Astrocyte (in vitro differentiated cells and primary cell): ENCODE measurements around the gene STON1. TPM values are rescaled to one million over a fixed set of nuclear protein-coding genes. Genes with fewer than 3 reads are reported as not detected.

Experiments
- DNase-seq: peaks from one replicate; pipeline ENCODE4 v3.0.0-alpha.2; 2010; ENCODE audit warnings: low read depth
- FAIRE-seq: peaks from 2 replicates; lab custom pipeline; 2011; peaks lifted over from hg19 to GRCh38; lab: Jason Lieb, UNC
- H2AFZ ChIP-seq: 2 replicates; pipeline ENCODE4 v1.6.0; 2012; ENCODE audit warnings: low read depth, low read length, inconsistent platforms
- H3K27ac ChIP-seq: 2 replicates; pipeline ENCODE4 v1.5.1; 2011; ENCODE audit warnings: low read depth, low read length, inconsistent platforms
- H3K27me3 ChIP-seq: 2 replicates; pipeline ENCODE4 v1.6.0; 2011; ENCODE audit warnings: low read length, inconsistent platforms; ENCODE audit not compliant: insufficient read depth
- H3K36me3 ChIP-seq: 2 replicates; pipeline ENCODE4 v1.5.1; 2011; ENCODE audit warnings: low read length, inconsistent platforms; ENCODE audit not compliant: insufficient read depth
- H3K4me1 ChIP-seq: 2 replicates; pipeline ENCODE4 v1.5.1; 2011; ENCODE audit warnings: low read length, inconsistent platforms; ENCODE audit not compliant: insufficient read depth
- H3K4me2 ChIP-seq: 2 replicates; pipeline ENCODE4 v1.6.0; 2012; ENCODE audit warnings: low read length, inconsistent platforms
- H3K4me3 ChIP-seq: 2 replicates; pipeline ENCODE4 v1.5.1; 2011; ENCODE audit warnings: low read depth, mild to moderate bottlenecking, low read length, inconsistent platforms; ENCODE audit not compliant: insufficient read depth
- H3K79me2 ChIP-seq: 2 replicates; pipeline ENCODE4 v1.6.0; 2012; ENCODE audit warnings: mild to moderate bottlenecking, low read length, inconsistent platforms; ENCODE audit not compliant: insufficient read depth
- H3K9ac ChIP-seq: 2 replicates; pipeline ENCODE4 v1.6.0; 2012; ENCODE audit warnings: mild to moderate bottlenecking, low read length, inconsistent platforms
- H3K9me3 ChIP-seq: 2 replicates; pipeline ENCODE4 v1.5.1; 2012; ENCODE audit warnings: low read depth, mild to moderate bottlenecking, low read length, inconsistent platforms; ENCODE audit not compliant: insufficient read depth
- H4K20me1 ChIP-seq: 2 replicates; pipeline ENCODE4 v1.6.0; 2012; ENCODE audit warnings: low read length, inconsistent platforms; ENCODE audit not compliant: insufficient read depth
- H3K27ac Mint-ChIP-seq: one replicate; pipeline ENCODE4 v1.8.0; 2021; ENCODE audit warnings: mild to moderate bottlenecking, mixed read lengths; ENCODE audit not compliant: unreplicated experiment
- H3K27me3 Mint-ChIP-seq: one replicate; pipeline ENCODE4 v1.8.0; 2021; ENCODE audit warnings: low read depth, mixed read lengths; ENCODE audit not compliant: unreplicated experiment
- H3K36me3 Mint-ChIP-seq: one replicate; pipeline ENCODE4 v1.8.0; 2021; ENCODE audit warnings: low read depth, mixed read lengths; ENCODE audit not compliant: unreplicated experiment
- H3K4me1 Mint-ChIP-seq: one replicate; pipeline ENCODE4 v1.8.0; 2021; ENCODE audit warnings: low read depth, mixed read lengths; ENCODE audit not compliant: unreplicated experiment
- H3K4me3 Mint-ChIP-seq: one replicate; pipeline ENCODE4 v1.8.0; 2021; ENCODE audit warnings: mild to moderate bottlenecking, moderate library complexity, mixed read lengths; ENCODE audit not compliant: unreplicated experiment
- H3K9me3 Mint-ChIP-seq: one replicate; pipeline ENCODE4 v1.8.0; 2021; ENCODE audit warnings: mild to moderate bottlenecking, mixed read lengths; ENCODE audit not compliant: unreplicated experiment
- CTCF ChIP-seq: IDR thresholded peaks from 2 replicates; pipeline ENCODE4 v1.5.1; 2011; ENCODE audit warnings: low read depth, mild to moderate bottlenecking, inconsistent platforms, low read length, moderate library complexity; ENCODE audit not compliant: insufficient read depth
- EZH2 ChIP-seq: IDR thresholded peaks from 2 replicates; pipeline ENCODE4 v1.6.1; 2012; ENCODE audit warnings: mild to moderate bottlenecking, low read length, inconsistent platforms; ENCODE audit not compliant: insufficient read depth
- total RNA-seq: library from RNA; stranded (reverse); gene quantifications from 2 replicates; pipeline ENCODE4 v1.2.1, GENCODE V29; 2021

Gene STON1
- total RNA-seq, 1 donor from 2014 or later, result 7.3 TPM

- no peaks in the 10 kb centered on the region for H3K27me3 Mint-ChIP-seq
- H3K36me3 ChIP-seq, result no peaks in the 10 kb centered on the region
- H3K4me3 Mint-ChIP-seq, result no peak overlapping the region
- no peak overlapping the region for H3K9ac ChIP-seq
- H3K4me3 ChIP-seq, result no peak overlapping the region
- H3K36me3 Mint-ChIP-seq, result peaks cover 10% of the 10 kb centered on the region
- DNase-seq (no peak), FAIRE-seq (no peak)
- no peaks in the 10 kb centered on the region for H4K20me1 ChIP-seq
- no peaks in the 10 kb centered on the region for H3K79me2 ChIP-seq
- H3K4me1 Mint-ChIP-seq, result no peaks in the 10 kb centered on the region
- H3K27ac ChIP-seq, result no peak overlapping the region
- no peaks in the 10 kb centered on the region for H3K4me1 ChIP-seq
- peaks cover 4% of the 10 kb centered on the region for H3K9me3 Mint-ChIP-seq
- no peaks in the 10 kb centered on the region for H3K9me3 ChIP-seq
- no peak overlapping the region for H3K4me2 ChIP-seq
- TF ChIP-seq CTCF (no peak), EZH2 (no peak)
- no peaks in the 10 kb centered on the region for H3K27me3 ChIP-seq
- H3K27ac Mint-ChIP-seq, result no peak overlapping the region
- no peak overlapping the region for H2AFZ ChIP-seq
These were observed 57.6 kb downstream of the STON1 start for GRCh38 chr2:48587560-48587959.

- H3K4me2 ChIP-seq, result no peak overlapping the region
- no peaks in the 10 kb centered on the region for H3K4me1 ChIP-seq
- no peaks in the 10 kb centered on the region for H3K4me1 Mint-ChIP-seq
- no peaks in the 10 kb centered on the region for H3K79me2 ChIP-seq
- H3K4me3 Mint-ChIP-seq, result no peak overlapping the region
- H3K9me3 Mint-ChIP-seq, result peaks cover 4% of the 10 kb centered on the region
- no peak overlapping the region for H3K4me3 ChIP-seq
- TF ChIP-seq EZH2, result no peak
- no peak for TF ChIP-seq CTCF
- no peak overlapping the region for H2AFZ ChIP-seq
- DNase-seq, result no peak
- H3K27ac ChIP-seq, result no peak overlapping the region
- peaks cover 10% of the 10 kb centered on the region for H3K36me3 Mint-ChIP-seq
- H3K9ac ChIP-seq, result no peak overlapping the region
- no peaks in the 10 kb centered on the region for H3K27me3 ChIP-seq
- H3K9me3 ChIP-seq, result no peaks in the 10 kb centered on the region
- no peaks in the 10 kb centered on the region for H3K27me3 Mint-ChIP-seq
- no peak for FAIRE-seq
- H4K20me1 ChIP-seq, result no peaks in the 10 kb centered on the region
- H3K27ac Mint-ChIP-seq, result no peak overlapping the region
- H3K36me3 ChIP-seq, result no peaks in the 10 kb centered on the region
These were observed 58.0 kb downstream of the STON1 start for GRCh38 chr2:48587961-48588360.

GRCh38 chr2:48588745-48589144, 58.8 kb downstream of the STON1 start:
- Histone ChIP-seq H3K4me3 (no peak overlapping the region), H3K27ac (no peak overlapping the region), H3K4me2 (no peak overlapping the region), H3K4me1 (no peaks in the 10 kb centered on the region), H3K79me2 (no peaks in the 10 kb centered on the region), H3K9me3 (no peaks in the 10 kb centered on the region), H2AFZ (no peak overlapping the region), H3K36me3 (no peaks in the 10 kb centered on the region), H3K9ac (no peak overlapping the region), H3K27me3 (no peaks in the 10 kb centered on the region), H4K20me1 (no peaks in the 10 kb centered on the region)
- FAIRE-seq (no peak), DNase-seq (no peak)
- Mint-ChIP-seq H3K27ac (no peak overlapping the region), H3K27me3 (no peaks in the 10 kb centered on the region), H3K36me3 (peaks cover 10% of the 10 kb centered on the region), H3K4me1 (no peaks in the 10 kb centered on the region), H3K4me3 (no peak overlapping the region), H3K9me3 (peaks cover 4% of the 10 kb centered on the region)
- no peak for TF ChIP-seq EZH2
- no peak for TF ChIP-seq CTCF
